Type B pancreatic cell (in vitro differentiated cells): ENCODE data around the gene CLIP4. TPM values are rescaled to one million over a fixed set of nuclear protein-coding genes. Genes with fewer than 3 reads are reported as not detected.

ENCODE experiments used
- DNase-seq: peaks from one replicate; pipeline ENCODE4 v3.0.0; 2021; ENCODE audit warnings: mixed read lengths; ENCODE audit not compliant: unreplicated experiment; ENCODE audit errors: extremely low spot score
- H3K27ac Mint-ChIP-seq: 2 replicates; pipeline ENCODE4 v1.8.0; 2021; ENCODE audit warnings: mild to moderate bottlenecking, mixed read lengths
- H3K27me3 Mint-ChIP-seq: 2 replicates; pipeline ENCODE4 v1.8.0; 2021; ENCODE audit warnings: mixed read lengths
- H3K36me3 Mint-ChIP-seq: 2 replicates; pipeline ENCODE4 v1.8.0; 2021; ENCODE audit warnings: mixed read lengths
- H3K4me1 Mint-ChIP-seq: one replicate; pipeline ENCODE4 v1.8.0; 2021; ENCODE audit warnings: mixed read lengths; ENCODE audit not compliant: unreplicated experiment
- H3K4me3 Mint-ChIP-seq: 2 replicates; pipeline ENCODE4 v1.8.0; 2021; ENCODE audit warnings: mild to moderate bottlenecking, mixed read lengths
- H3K9me3 Mint-ChIP-seq: 2 replicates; pipeline ENCODE4 v1.8.0; 2021; ENCODE audit warnings: mixed read lengths
- CTCF ChIP-seq: fragments of 200-600 bp; sonication (generic); conservative IDR thresholded peaks from 2 replicates; pipeline ENCODE4 v1.5.0; 2021; ENCODE audit warnings: antibody characterized with exemption, mild to moderate bottlenecking
- total RNA-seq: library from RNA; stranded (reverse); gene quantifications from 2 replicates; pipeline ENCODE4 v1.2.1, GENCODE V29; 2021; ENCODE audit warnings: low replicate concordance

The CLIP4 gene
- total RNA-seq, 1 donor from 2014 or later: 12.1 TPM

- no peak for DNase-seq
- Mint-ChIP-seq H3K36me3 (no peaks in the 10 kb centered on the region), H3K9me3 (no peaks in the 10 kb centered on the region), H3K4me3 (no peak overlapping the region), H3K27ac (no peak overlapping the region), H3K4me1 (peaks cover 11% of the 10 kb centered on the region), H3K27me3 (no peaks in the 10 kb centered on the region)
- TF ChIP-seq CTCF: no peak
Observed at GRCh38 chr2:29096969-29097368, 18.2 kb upstream of the CLIP4 start.

- peaks cover 11% of the 10 kb centered on the region for H3K4me1 Mint-ChIP-seq
- no peak overlapping the region for H3K4me3 Mint-ChIP-seq
- H3K36me3 Mint-ChIP-seq: no peaks in the 10 kb centered on the region
- no peaks in the 10 kb centered on the region for H3K9me3 Mint-ChIP-seq
- H3K27ac Mint-ChIP-seq: no peak overlapping the region
- no peaks in the 10 kb centered on the region for H3K27me3 Mint-ChIP-seq
- DNase-seq: no peak
- peak; percentile 37 for TF ChIP-seq CTCF
Observed at GRCh38 chr2:29097569-29097968, 17.6 kb upstream of the CLIP4 start.

GRCh38 chr2:29100564-29100963, 14.7 kb upstream of the CLIP4 start:
- Mint-ChIP-seq H3K4me3 (no peak overlapping the region), H3K4me1 (peaks cover 11% of the 10 kb centered on the region), H3K36me3 (no peaks in the 10 kb centered on the region), H3K27ac (no peak overlapping the region), H3K9me3 (no peaks in the 10 kb centered on the region), H3K27me3 (no peaks in the 10 kb centered on the region)
- TF ChIP-seq CTCF: no peak
- no peak for DNase-seq

DNA sequence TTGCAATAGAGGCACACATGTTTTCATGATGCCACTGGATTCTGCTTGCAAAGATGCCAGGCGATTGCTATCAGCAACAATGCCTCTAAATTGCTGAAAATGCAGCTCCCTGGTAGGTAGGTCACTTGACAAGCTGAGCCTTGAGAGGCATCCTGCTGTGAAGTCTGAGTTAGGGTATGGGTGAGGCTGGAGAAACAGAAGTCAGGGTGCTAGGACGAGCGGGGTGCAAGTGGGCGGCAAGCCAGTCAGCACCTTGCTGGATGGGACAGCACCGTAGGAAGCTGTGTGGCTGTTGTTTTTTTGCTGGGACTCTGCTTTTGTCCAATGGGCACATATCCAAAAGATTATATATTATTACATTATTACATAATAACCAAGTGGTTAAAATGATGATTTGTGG, 10.5 kb upstream of the CLIP4 start:
- Mint-ChIP-seq H3K27ac (no peak overlapping the region), H3K9me3 (no peaks in the 10 kb centered on the region), H3K27me3 (no peaks in the 10 kb centered on the region), H3K36me3 (no peaks in the 10 kb centered on the region), H3K4me1 (peaks cover 3% of the 10 kb centered on the region), H3K4me3 (no peak overlapping the region)
- no peak for DNase-seq
- TF ChIP-seq CTCF: no peak

GRCh38 chr2:29105375-29105774, 9.8 kb upstream of the CLIP4 start:
- TF ChIP-seq CTCF: no peak
- no peak overlapping the region for H3K27ac Mint-ChIP-seq
- H3K9me3 Mint-ChIP-seq: no peaks in the 10 kb centered on the region
- no peaks in the 10 kb centered on the region for H3K27me3 Mint-ChIP-seq
- H3K36me3 Mint-ChIP-seq: no peaks in the 10 kb centered on the region
- no peak overlapping the region for H3K4me3 Mint-ChIP-seq
- peaks cover 3% of the 10 kb centered on the region for H3K4me1 Mint-ChIP-seq
- DNase-seq: no peak

DNA sequence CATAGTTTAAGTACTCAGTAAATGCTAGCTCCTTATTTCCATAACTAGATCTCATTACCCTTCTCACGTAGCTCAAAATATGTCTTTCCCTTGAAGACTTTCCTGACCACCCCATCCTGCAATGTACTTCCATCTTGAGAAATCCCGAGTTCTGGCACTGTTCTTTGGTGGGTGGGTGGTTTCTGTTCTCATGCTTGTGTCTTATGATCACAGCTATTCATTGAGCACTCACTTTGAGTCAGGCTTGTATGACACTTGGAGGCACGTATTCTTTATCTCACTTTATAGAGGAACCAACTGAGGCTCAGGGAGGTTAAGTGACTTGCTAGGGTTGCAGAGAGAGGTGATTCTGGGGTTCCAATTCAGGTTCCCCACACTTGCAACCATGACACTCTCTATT, 9.0 kb upstream of the CLIP4 start:
- Mint-ChIP-seq H3K27ac (no peak overlapping the region), H3K27me3 (no peaks in the 10 kb centered on the region), H3K9me3 (no peaks in the 10 kb centered on the region), H3K4me3 (no peak overlapping the region), H3K4me1 (peaks cover 6% of the 10 kb centered on the region), H3K36me3 (no peaks in the 10 kb centered on the region)
- DNase-seq: no peak
- TF ChIP-seq CTCF: no peak
